HepG2 (cell line): ENCODE data around the gene C2orf80. TPM values are rescaled to one million over a fixed set of nuclear protein-coding genes. Genes with fewer than 3 reads are reported as not detected.

ENCODE experiments used
- ARHGAP35 ChIP-seq: sonication (generic); formaldehyde crosslinking; IDR thresholded peaks from 2 replicates; pipeline ENCODE4 v1.9.0; 2022; ENCODE audit warnings: mild to moderate bottlenecking, inconsistent platforms, moderate library complexity, missing genetic modification reagents, borderline replicate concordance
- CEBPB ChIP-seq: IDR thresholded peaks from 2 replicates; pipeline ENCODE4 v1.6.1; 2011; ENCODE audit warnings: low read depth, low read length, improper control_type of control experiment, borderline replicate concordance
- DNMT1 ChIP-seq: sonication (generic); formaldehyde crosslinking; IDR thresholded peaks from 2 replicates; pipeline ENCODE4 v1.5.1; 2020; ENCODE audit warnings: mild to moderate bottlenecking, missing genetic modification reagents
- DR1 ChIP-seq: sonication (generic); formaldehyde crosslinking; IDR thresholded peaks from 2 replicates; pipeline ENCODE4 v1.8.0; 2021; ENCODE audit warnings: mild to moderate bottlenecking, missing genetic modification reagents, inconsistent platforms
- FOXJ3 ChIP-seq: sonication (generic); formaldehyde crosslinking; IDR thresholded peaks from 2 replicates; pipeline ENCODE4 v1.4.0; 2020; ENCODE audit warnings: missing genetic modification reagents, mild to moderate bottlenecking, borderline replicate concordance
- HNRNPK ChIP-seq: fragments of 200-400 bp; formaldehyde crosslinking; IDR thresholded peaks from 2 replicates; pipeline ENCODE4 v1.6.1; 2018; ENCODE audit warnings: low read length, low read depth, moderate library complexity, mild to moderate bottlenecking; ENCODE audit not compliant: poor library complexity, severe bottlenecking
- RBM22 ChIP-seq: fragments of 200-400 bp; formaldehyde crosslinking; optimal IDR thresholded peaks from 2 replicates; pipeline ENCODE3; 2017; ENCODE audit warnings: mild to moderate bottlenecking, low read length, moderate library complexity
- RCOR2 ChIP-seq: IDR thresholded peaks from 2 replicates; pipeline ENCODE4 v1.6.1; 2016; ENCODE audit warnings: missing biosample characterization, missing genetic modification reagents
- TCF7 ChIP-seq: sonication (generic); IDR thresholded peaks from 2 replicates; pipeline ENCODE4 v1.6.1; 2016; ENCODE audit warnings: antibody characterized with exemption, low read depth
- XRCC5 ChIP-seq: fragments of 200-400 bp; formaldehyde crosslinking; optimal IDR thresholded peaks from 2 replicates; pipeline ENCODE3; 2017; ENCODE audit warnings: mild to moderate bottlenecking, low read length
- ZEB1 ChIP-seq: IDR thresholded peaks from 2 replicates; pipeline ENCODE4 v1.6.1; 2012; ENCODE audit warnings: mild to moderate bottlenecking, low read depth, inconsistent platforms; ENCODE audit not compliant: insufficient replicate concordance
- ZFAT ChIP-seq: sonication (generic); formaldehyde crosslinking; conservative IDR thresholded peaks from 2 replicates; pipeline ENCODE4 v1.8.1; 2023; ENCODE audit warnings: missing genetic modification reagents, inconsistent platforms
- ZFP36L2 ChIP-seq: sonication (generic); formaldehyde crosslinking; IDR thresholded peaks from 2 replicates; pipeline ENCODE4 v1.4.0; 2020; ENCODE audit warnings: missing genetic modification reagents
- ZFP62 ChIP-seq: sonication (generic); formaldehyde crosslinking; IDR thresholded peaks from 2 replicates; pipeline ENCODE4 v1.4.0; 2020; ENCODE audit warnings: missing genetic modification reagents
- ZNF282 ChIP-seq: fragments of 450-650 bp; IDR thresholded peaks from 2 replicates; pipeline ENCODE4 v1.6.1; 2018; ENCODE audit not compliant: partially characterized antibody
- ZNF317 ChIP-seq: sonication (generic); formaldehyde crosslinking; IDR thresholded peaks from 2 replicates; pipeline ENCODE4 v1.5.0; 2020; ENCODE audit warnings: mild to moderate bottlenecking, missing genetic modification reagents
- ZNF468 ChIP-seq: sonication (generic); formaldehyde crosslinking; IDR thresholded peaks from 2 replicates; pipeline ENCODE4 v1.8.0; 2022; ENCODE audit warnings: mild to moderate bottlenecking, moderate library complexity, missing genetic modification reagents
- ZNF484 ChIP-seq: sonication (generic); formaldehyde crosslinking; IDR thresholded peaks from 2 replicates; pipeline ENCODE4 v1.5.1; 2020; ENCODE audit warnings: mild to moderate bottlenecking, low read depth, missing genetic modification reagents, borderline replicate concordance
- ZNF562 ChIP-seq: sonication (generic); formaldehyde crosslinking; IDR thresholded peaks from 2 replicates; pipeline ENCODE4 v1.8.0; 2022; ENCODE audit warnings: missing genetic modification reagents, borderline replicate concordance
- ZNF780A ChIP-seq: sonication (generic); formaldehyde crosslinking; IDR thresholded peaks from 2 replicates; pipeline ENCODE4 v1.8.0; 2022; ENCODE audit warnings: mild to moderate bottlenecking, missing genetic modification reagents, moderate library complexity
- polyA plus RNA-seq, 8 experiments: library from polyadenylated mRNA; depleted of rRNA in 3 of 8; stranded (reverse) in 7 of 8; unstranded in 1 of 8; fragments of >200 nt; fragmentation: Illumina TruSeq in 4 of 8; extraction: Trizol in 4 of 8; gene quantifications; 2 replicates each; pipeline versions ENCODE4 v1.2.1 to v1.2.3, GENCODE V29; 2011 to 2016; ENCODE audit warnings: low read depth in 4 of 8, missing spikeins in 1 of 8, mixed read lengths in 1 of 8; ENCODE audit not compliant: insufficient read depth in 1 of 8
- total RNA-seq, 5 experiments: library from RNA; depleted of rRNA; stranded (reverse); fragments of >200 nt; fragmentation: Illumina TruSeq; extraction: Trizol; gene quantifications; 2 replicates each; pipeline ENCODE4 v1.2.3, GENCODE V29; 2016; ENCODE audit warnings: low read depth in 1 of 5
- TF ChIP-seq, protein P1 (sequence below): sonication (generic); formaldehyde crosslinking; IDR thresholded peaks from 2 replicates; pipeline ENCODE4 v1.8.0; 2022; ENCODE audit warnings: mild to moderate bottlenecking, missing genetic modification reagents, moderate library complexity
- TF ChIP-seq, protein P2 (sequence below): sonication (generic); formaldehyde crosslinking; IDR thresholded peaks from 2 replicates; pipeline ENCODE4 v1.8.1; 2023; ENCODE audit warnings: mild to moderate bottlenecking, missing genetic modification reagents
- TF ChIP-seq, protein P3 (sequence below): sonication (generic); formaldehyde crosslinking; IDR thresholded peaks from 2 replicates; pipeline ENCODE4 v1.4.0; 2020; ENCODE audit warnings: missing genetic modification reagents

The C2orf80 gene
- total and polyA plus RNA-seq, 2 of the 13 experiments (the other 11 are each of a cell fraction or from before 2014, with no cell fraction given): not detected

DNA sequence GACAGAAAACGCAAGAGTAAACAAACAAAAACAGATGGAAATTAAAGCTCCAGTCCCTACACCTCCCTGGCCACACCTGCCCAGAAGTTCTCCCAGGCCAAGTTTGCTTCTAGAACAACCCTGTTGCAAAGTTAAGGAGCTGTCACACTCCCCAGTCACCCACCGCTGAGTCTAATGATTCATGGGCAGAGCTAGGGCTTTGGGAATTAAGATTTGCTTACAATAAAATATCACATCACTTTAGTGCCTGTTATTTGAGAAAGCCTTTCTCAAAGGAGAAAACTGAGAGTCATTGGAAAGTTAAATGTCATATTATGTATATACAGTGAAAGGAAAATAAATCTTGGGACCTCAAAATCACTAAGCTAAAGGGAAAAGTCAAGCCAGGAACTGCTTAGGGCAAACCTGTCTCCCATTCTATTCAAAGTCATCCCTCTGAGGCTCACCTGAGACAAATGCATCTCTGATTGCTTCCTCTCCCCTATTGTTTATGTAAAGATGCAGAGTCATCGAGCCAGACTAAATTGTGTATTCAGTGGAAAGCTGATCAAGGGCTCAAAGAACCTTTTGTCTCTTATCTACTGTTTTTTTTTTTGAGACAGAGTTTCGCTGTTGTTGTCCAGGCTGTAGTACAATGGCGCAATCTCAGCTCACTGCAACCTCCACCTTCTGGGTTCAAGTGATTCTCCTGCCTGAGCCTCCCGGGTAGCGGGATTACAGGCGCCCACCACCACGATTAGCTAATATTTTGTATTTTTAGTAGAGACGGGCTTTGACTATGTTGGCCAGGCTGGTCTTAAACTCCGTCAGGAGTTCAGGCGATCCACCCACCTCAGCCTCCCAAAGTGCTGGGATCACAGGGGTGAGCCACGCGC is 46.7 kb downstream of the C2orf80 start (continued):
- TF ChIP-seq, protein P1, sequence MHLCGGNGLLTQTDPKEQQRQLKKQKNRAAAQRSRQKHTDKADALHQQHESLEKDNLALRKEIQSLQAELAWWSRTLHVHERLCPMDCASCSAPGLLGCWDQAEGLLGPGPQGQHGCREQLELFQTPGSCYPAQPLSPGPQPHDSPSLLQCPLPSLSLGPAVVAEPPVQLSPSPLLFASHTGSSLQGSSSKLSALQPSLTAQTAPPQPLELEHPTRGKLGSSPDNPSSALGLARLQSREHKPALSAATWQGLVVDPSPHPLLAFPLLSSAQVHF (CRISPR knock-in tag): no peak
- TF ChIP-seq ZNF780A (CRISPR knock-in tag) (no peak), DR1 (no peak; the same call in 1 of the 2 replicates), ARHGAP35 (CRISPR knock-in tag) (no peak), HNRNPK (no peak), XRCC5 (peak; percentile 25), ZFAT (CRISPR knock-in tag) (no peak), ZEB1 (peak; percentile 79), CEBPB (peak; percentile 82), TCF7 (peak; percentile 56; the same call in 1 of the 2 replicates), ZFP62 (CRISPR knock-in tag) (no peak), RBM22 (no peak), RCOR2 (CRISPR knock-in tag) (peak; percentile 99), ZNF317 (CRISPR knock-in tag) (no peak), ZNF468 (CRISPR knock-in tag) (no peak), DNMT1 (CRISPR knock-in tag) (no peak), ZNF562 (CRISPR knock-in tag) (no peak), ZFP36L2 (no peak), FOXJ3 (CRISPR knock-in tag) (peak; percentile 89), ZNF282 (no peak), ZNF484 (no peak)
- TF ChIP-seq, protein P2, sequence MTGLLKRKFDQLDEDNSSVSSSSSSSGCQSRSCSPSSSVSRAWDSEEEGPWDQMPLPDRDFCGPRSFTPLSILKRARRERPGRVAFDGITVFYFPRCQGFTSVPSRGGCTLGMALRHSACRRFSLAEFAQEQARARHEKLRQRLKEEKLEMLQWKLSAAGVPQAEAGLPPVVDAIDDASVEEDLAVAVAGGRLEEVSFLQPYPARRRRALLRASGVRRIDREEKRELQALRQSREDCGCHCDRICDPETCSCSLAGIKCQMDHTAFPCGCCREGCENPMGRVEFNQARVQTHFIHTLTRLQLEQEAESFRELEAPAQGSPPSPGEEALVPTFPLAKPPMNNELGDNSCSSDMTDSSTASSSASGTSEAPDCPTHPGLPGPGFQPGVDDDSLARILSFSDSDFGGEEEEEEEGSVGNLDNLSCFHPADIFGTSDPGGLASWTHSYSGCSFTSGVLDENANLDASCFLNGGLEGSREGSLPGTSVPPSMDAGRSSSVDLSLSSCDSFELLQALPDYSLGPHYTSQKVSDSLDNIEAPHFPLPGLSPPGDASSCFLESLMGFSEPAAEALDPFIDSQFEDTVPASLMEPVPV: no peak
- TF ChIP-seq, protein P3, sequence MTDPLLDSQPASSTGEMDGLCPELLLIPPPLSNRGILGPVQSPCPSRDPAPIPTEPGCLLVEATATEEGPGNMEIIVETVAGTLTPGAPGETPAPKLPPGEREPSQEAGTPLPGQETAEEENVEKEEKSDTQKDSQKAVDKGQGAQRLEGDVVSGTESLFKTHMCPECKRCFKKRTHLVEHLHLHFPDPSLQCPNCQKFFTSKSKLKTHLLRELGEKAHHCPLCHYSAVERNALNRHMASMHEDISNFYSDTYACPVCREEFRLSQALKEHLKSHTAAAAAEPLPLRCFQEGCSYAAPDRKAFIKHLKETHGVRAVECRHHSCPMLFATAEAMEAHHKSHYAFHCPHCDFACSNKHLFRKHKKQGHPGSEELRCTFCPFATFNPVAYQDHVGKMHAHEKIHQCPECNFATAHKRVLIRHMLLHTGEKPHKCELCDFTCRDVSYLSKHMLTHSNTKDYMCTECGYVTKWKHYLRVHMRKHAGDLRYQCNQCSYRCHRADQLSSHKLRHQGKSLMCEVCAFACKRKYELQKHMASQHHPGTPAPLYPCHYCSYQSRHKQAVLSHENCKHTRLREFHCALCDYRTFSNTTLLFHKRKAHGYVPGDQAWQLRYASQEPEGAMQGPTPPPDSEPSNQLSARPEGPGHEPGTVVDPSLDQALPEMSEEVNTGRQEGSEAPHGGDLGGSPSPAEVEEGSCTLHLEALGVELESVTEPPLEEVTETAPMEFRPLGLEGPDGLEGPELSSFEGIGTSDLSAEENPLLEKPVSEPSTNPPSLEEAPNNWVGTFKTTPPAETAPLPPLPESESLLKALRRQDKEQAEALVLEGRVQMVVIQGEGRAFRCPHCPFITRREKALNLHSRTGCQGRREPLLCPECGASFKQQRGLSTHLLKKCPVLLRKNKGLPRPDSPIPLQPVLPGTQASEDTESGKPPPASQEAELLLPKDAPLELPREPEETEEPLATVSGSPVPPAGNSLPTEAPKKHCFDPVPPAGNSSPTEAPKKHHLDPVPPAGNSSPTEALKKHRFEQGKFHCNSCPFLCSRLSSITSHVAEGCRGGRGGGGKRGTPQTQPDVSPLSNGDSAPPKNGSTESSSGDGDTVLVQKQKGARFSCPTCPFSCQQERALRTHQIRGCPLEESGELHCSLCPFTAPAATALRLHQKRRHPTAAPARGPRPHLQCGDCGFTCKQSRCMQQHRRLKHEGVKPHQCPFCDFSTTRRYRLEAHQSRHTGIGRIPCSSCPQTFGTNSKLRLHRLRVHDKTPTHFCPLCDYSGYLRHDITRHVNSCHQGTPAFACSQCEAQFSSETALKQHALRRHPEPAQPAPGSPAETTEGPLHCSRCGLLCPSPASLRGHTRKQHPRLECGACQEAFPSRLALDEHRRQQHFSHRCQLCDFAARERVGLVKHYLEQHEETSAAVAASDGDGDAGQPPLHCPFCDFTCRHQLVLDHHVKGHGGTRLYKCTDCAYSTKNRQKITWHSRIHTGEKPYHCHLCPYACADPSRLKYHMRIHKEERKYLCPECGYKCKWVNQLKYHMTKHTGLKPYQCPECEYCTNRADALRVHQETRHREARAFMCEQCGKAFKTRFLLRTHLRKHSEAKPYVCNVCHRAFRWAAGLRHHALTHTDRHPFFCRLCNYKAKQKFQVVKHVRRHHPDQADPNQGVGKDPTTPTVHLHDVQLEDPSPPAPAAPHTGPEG (CRISPR knock-in tag): no peak
